HG03442 (cell line): Measurements from ENCODE around the gene FAM9C.
"Not testable (repeated sequence)": the region's sequence is repeated elsewhere in the genome, so short reads cannot be mapped to it uniquely, and the experiment has no call there.

Source experiments
- ATAC-seq: cut with Tn5 transposase; IDR thresholded peaks from one replicate; pipeline ENCODE4 v1.9.1; 2021; ENCODE audit warnings: mild to moderate bottlenecking, moderate library complexity; ENCODE audit not compliant: unreplicated experiment

The FAM9C gene

GRCh38 chrX:13043938-13044337, 482 bp downstream of the FAM9C start:
- ATAC-seq: no peak

GRCh38 chrX:13043138-13043537, 1.3 kb downstream of the FAM9C start:
- ATAC-seq: no peak

GRCh38 chrX:13036896-13037295, 7.5 kb downstream of the FAM9C start:
- ATAC-seq: no peak

- ATAC-seq: no peak
These were observed 11.2 kb downstream of the FAM9C start for GRCh38 chrX:13033193-13033592.

- ATAC-seq: no peak
These were observed 14.3 kb downstream of the FAM9C start for GRCh38 chrX:13029887-13030771.

GRCh38 chrX:13029637-13029886, 14.9 kb downstream of the FAM9C start:
- ATAC-seq: no peak

- ATAC-seq: no peak
These were observed 15.4 kb downstream of the FAM9C start for GRCh38 chrX:13028871-13029636.

GRCh38 chrX:13026877-13027652, 17.4 kb downstream of the FAM9C start:
- no peak for ATAC-seq

GRCh38 chrX:13024986-13025385, 19.4 kb downstream of the FAM9C start:
- no peak for ATAC-seq

- ATAC-seq: no peak
These were observed 20.4 kb downstream of the FAM9C start for GRCh38 chrX:13023979-13024378.

- ATAC-seq: no peak
These were observed 20.9 kb downstream of the FAM9C start for GRCh38 chrX:13023567-13023966.

GRCh38 chrX:13022926-13023325, 21.5 kb downstream of the FAM9C start:
- ATAC-seq: peak; percentile 65

- ATAC-seq: not testable (repeated sequence)
These were observed 27.7 kb downstream of the FAM9C start for GRCh38 chrX:13016731-13017130.

GRCh38 chrX:13015536-13016236, 28.7 kb downstream of the FAM9C start:
- no peak for ATAC-seq

GRCh38 chrX:13014111-13015096, 30.0 kb downstream of the FAM9C start:
- peak; percentile 22 for ATAC-seq

- peak; percentile 73 for ATAC-seq
These were observed 30.9 kb downstream of the FAM9C start for GRCh38 chrX:13013363-13014110.

GRCh38 chrX:13010546-13010945, 33.9 kb downstream of the FAM9C start:
- ATAC-seq: no peak

GRCh38 chrX:13009844-13010243, 34.6 kb downstream of the FAM9C start:
- no peak for ATAC-seq

GRCh38 chrX:13009273-13009672, 35.1 kb downstream of the FAM9C start:
- ATAC-seq: no peak
